Measurements from ENCODE around the gene PGS1. TPM values are rescaled to one million over a fixed set of nuclear protein-coding genes. Genes with fewer than 3 reads are reported as not detected.

Gene PGS1
- total and polyA plus RNA-seq, 2 of the 8 experiments (the other 6 are each of a cell fraction or from before 2014, with no cell fraction given), result 46.7 to 60.0 TPM

DNA sequence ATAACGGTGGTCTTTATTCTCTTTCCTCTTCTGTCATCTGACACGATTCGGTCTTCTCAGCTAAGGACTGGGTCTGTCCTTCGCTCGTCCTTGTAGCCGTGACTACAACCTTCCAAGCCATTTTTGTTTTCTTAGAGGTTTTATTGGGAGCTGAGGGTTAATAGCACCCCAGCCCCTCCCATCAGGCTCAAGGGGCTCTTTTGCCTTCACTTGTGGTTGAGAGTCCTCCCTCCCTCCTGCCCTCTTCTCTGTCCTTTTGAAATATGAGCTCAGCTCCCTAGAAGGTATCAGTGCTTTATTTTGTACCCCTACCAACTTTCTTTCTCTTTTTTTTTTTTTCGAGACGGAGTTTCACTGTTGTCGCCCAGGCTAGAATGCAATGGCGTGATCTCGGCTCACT is 43.2 kb upstream of the PGS1 start:
- peaks cover 0 to 2% (median 0%) of the 10 kb centered on the region in 4 experiments; a peak in 1 of 7 replicates for H3K4me1 ChIP-seq (replicated peaks in 1 of 4; ENCODE audit: control insufficient read depth in 3 of 4, insufficient read depth in 4 of 4, low read length in 3 of 4)
- no peak overlapping the region for H3K9ac ChIP-seq (replicated peaks in 1 of 4; ENCODE audit: extremely low read depth in 1 of 4, low read depth in 3 of 4, low read length in 3 of 4)
- no peak overlapping the region for H4K91ac ChIP-seq (replicated peaks; ENCODE audit: insufficient read length, low read length)
- H3K18ac ChIP-seq (ENCODE audit: extremely low read depth, low read length), result peak overlapping the region; percentile 48
- no peak overlapping the region for H3K56ac ChIP-seq (replicated peaks; ENCODE audit: insufficient read length, low read depth, low read length)
- H2BK15ac ChIP-seq (ENCODE audit: low read length), result 0 out of 2 replicates have a peak overlapping the region, but pooled peaks have one; percentile 18
- H2AK5ac ChIP-seq (ENCODE audit: low read depth, low read length), result 0 out of 2 replicates have a peak overlapping the region, but pooled peaks have one; percentile 24
- H3K4ac ChIP-seq (replicated peaks; ENCODE audit: insufficient read length, low read depth, low read length), result no peak overlapping the region
- H3K23me2 ChIP-seq (ENCODE audit: low read depth, low read length), result no peaks in the 10 kb centered on the region
- no peaks in the 10 kb centered on the region for H4K20me1 ChIP-seq (replicated peaks in 1 of 2; ENCODE audit: control insufficient read depth in 1 of 2, insufficient read depth in 2 of 2, low read length in 2 of 2)
- ChIA-PET CTCF (ENCODE audit: partially characterized antibody) (interaction anchor here (0.6 to 4.8 kb wide), 16 partner anchors 9 to 321 kb away, joined by 3 to 24 read pairs (median 4); no protein-coding TSS in a partner anchor), POLR2A (ENCODE audit: partially characterized antibody) (interaction anchor here (0.8 to 1.6 kb wide), 6 partner anchors 18 to 91 kb away, joined by 3 to 5 read pairs (median 4); partner anchors contain the start of gene SOCS3)
- no peak overlapping the region for H4K5ac ChIP-seq (ENCODE audit: insufficient read length, low read depth, low read length)
- no peak overlapping the region for H3K27ac ChIP-seq (ENCODE audit: low read depth, low read length)
- no peaks in the 10 kb centered on the region for H3K36me3 ChIP-seq (ENCODE audit: control insufficient read depth in 2 of 4, insufficient read depth in 4 of 4, low read length in 3 of 4)
- no peak overlapping the region for H2BK5ac ChIP-seq (ENCODE audit: low read depth, low read length)
- no peak overlapping the region for H3K23ac ChIP-seq (ENCODE audit: insufficient read length)
- H3K79me1 ChIP-seq (ENCODE audit: low read depth, low read length), result no peaks in the 10 kb centered on the region
- H2BK120ac ChIP-seq (replicated peaks; ENCODE audit: low read depth, low read length), result no peak overlapping the region
- H3K27me3 ChIP-seq (replicated peaks in 1 of 4; ENCODE audit: control insufficient read depth in 3 of 4, extremely low read depth in 1 of 4, insufficient read depth in 3 of 4, low read length in 3 of 4), result peaks cover 0 to 1% (median 1%) of the 10 kb centered on the region in 4 experiments; a peak in 3 of 7 replicates
- FAIRE-seq (no peak), DNase-seq (ENCODE audit: low read depth in 1 of 2, low spot score in 2 of 2) (no peak)
- H3K4me2 ChIP-seq (ENCODE audit: insufficient read depth in 1 of 2, low read depth in 2 of 2, low read length in 2 of 2), result no peak overlapping the region
- H2BK20ac ChIP-seq (ENCODE audit: low read length), result no peak overlapping the region
- no peaks in the 10 kb centered on the region for H3K9me3 ChIP-seq (ENCODE audit: insufficient read depth in 2 of 2, low read depth in 1 of 2, low read length in 1 of 2)
- H3K14ac ChIP-seq (ENCODE audit: insufficient read length), result no peak overlapping the region
- H4K8ac ChIP-seq (ENCODE audit: extremely low read depth, insufficient read depth, low read length), result no peak overlapping the region
- no peak overlapping the region; the same call in 1 of the 2 replicates for H2BK12ac ChIP-seq (ENCODE audit: low read depth, low read length)
- WGBS, 2 experiments (ENCODE audit: extremely low coverage in 1 of 2, insufficient coverage in 1 of 2, insufficient read length in 1 of 2, insufficient replicate concordance in 2 of 2, low coverage in 1 of 2, low lambda C conversion rate in 2 of 2, missing lambda C conversion rate in 1 of 2), result 80% methylated on average over 6 of the region's 11 CpGs; no CpG with 5 or more reads in 1 of the 2 experiments
- no peak overlapping the region for H3K4me3 ChIP-seq (ENCODE audit: extremely low read depth in 1 of 4, insufficient read depth in 2 of 4, low read depth in 3 of 4, low read length in 4 of 4)
- H2AFZ ChIP-seq (ENCODE audit: low read length), result no peak overlapping the region
- no peaks in the 10 kb centered on the region for H3K79me2 ChIP-seq (ENCODE audit: control insufficient read depth in 1 of 2, insufficient read depth in 2 of 2, low read length in 2 of 2)
- TF ChIP-seq TAF1 (IDR thresholded peaks at IDR 0.05; ENCODE audit: low read depth, low read length) (no peak), FOSL1 (IDR thresholded peaks at IDR 0.05; ENCODE audit: insufficient read depth, low read depth, low read length) (no peak), EP300 (IDR thresholded peaks at IDR 0.05; ENCODE audit: borderline replicate concordance in 1 of 2, low read depth in 2 of 2, low read length in 2 of 2) (no peak), NRF1 (IDR thresholded peaks at IDR 0.05; ENCODE audit: low read depth, low read length) (no peak)
